Cortex of kidney (tissue), 1 donor: ENCODE data around the gene USP31.

Experiments used
- DNase-seq: peaks from one replicate; lab custom pipeline; 2025; lab: John Stamatoyannopoulos, UW

Gene USP31

DNA sequence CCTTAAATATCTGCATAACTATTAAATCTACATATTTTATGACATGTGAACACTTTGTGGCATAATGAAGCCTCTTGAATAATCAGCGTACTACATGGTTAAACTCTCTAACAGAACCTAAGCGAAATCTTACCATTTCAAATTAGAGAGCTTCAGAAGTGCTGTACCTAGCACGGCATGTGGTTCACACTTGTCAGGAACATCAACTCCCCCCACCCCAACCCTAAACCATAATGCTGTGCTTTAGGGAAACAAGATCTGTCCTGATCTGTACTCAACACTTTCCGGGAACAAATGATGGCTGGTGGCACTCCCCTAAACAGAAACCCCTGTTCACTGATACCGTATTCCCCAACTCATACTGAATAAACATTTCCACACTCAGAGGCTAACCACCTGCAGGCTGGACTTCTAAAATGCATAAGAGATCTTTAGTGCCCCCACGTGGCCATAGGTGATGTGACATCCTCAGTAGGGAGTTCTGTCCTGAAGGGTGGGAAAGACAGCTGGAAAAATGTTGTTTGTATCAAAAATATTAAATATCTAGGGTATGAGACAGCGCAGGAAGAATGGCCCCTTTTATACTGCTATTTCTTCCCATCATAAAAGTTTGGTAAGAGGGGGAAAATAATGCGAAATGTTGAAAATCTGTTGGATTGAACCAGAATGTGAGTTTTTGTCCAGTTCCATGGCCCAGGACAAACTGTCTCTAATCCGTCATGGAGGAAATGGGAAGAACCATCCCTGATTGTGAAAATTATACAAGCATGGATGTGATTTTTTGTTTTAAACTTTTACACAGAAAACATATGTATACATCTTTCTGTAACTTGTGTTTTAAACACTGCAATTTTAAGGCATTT lies 88.6 kb downstream of the USP31 start:
- no peak for DNase-seq

DNA sequence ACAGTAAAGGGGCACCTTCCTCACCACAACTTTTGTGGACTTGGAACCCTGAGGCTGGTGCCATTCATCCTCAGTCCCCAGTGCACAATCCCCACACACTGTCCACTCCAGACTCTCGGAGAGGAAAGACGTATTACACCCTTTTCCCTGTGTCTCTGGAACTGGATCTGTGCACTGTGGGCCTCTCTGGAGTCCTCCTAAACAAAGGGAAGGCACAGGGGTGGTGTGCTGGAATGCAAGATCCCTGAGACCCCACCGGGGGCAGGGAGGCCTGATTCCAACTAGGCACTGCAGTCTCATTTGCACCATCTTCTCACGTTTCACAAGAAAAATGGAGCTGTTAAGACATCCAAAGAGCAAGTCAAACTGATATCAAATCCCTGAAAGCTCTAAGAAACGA lies 89.8 kb downstream of the USP31 start:
- DNase-seq: no peak

DNA sequence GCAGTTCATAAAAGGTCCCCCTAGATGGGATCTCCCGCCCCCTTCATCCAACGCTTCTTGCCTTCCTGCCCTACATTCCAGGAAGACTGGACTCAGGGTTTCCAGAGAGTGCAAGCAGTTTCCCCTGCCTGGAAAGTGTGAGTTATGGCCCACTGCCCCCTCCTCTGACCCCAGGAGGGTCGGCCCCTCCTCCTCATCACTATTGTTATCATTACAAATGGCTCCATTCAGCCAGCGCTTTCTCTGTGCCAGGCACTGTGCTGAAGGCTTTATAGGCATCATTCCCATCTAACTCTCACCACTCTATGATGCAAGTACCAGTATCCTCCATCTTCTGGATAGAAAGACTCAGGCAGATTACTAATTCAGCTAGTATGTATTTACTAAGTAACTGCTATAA lies 90.7 kb downstream of the USP31 start:
- no peak for DNase-seq

DNA sequence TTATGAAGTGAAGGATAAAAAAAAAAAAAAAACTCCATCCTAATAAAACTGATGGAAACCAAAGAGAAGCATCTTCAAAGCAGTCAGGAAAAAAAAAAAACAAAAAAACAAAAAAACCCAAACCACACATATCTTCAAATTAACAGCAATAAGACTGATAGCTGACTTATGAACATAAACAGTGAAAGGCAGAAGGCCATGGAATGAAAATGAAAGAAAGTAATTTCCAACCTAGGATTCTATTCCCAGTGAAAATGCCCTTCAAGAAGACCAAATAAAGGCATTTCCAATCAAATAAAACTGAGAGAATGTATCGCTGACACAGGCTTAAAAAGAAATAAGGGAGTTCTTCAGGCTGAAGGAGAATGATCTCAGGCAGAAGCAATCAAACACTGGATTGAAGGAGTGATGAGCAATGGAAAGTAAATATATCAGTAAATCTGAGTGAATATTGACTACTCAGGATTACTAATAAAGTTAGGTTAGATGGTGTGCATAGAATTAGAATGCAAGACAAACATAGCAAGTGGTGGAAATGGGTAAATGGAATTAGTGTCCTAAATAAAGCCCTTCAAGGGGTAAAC lies 92.1 kb downstream of the USP31 start:
- no peak for DNase-seq

DNA sequence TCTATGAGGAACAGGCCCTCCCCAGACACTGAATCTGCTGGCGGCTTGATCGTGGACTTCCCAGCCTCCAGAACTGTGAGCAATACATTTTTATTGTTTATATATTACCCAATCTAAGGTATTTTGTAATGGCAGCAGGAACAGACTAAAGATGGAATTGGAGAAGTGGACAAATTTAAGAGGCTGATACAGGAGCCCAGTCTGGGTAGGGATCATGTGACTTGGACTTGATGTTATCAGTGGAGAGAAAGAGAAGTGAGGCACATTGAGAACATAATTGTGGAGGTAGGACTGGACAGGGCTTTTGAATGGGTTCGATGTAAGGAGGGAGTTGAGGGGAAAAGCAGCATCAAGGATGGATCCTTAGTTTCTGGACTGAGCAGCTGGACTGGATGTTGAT lies 93.8 kb downstream of the USP31 start:
- DNase-seq: no peak

DNA sequence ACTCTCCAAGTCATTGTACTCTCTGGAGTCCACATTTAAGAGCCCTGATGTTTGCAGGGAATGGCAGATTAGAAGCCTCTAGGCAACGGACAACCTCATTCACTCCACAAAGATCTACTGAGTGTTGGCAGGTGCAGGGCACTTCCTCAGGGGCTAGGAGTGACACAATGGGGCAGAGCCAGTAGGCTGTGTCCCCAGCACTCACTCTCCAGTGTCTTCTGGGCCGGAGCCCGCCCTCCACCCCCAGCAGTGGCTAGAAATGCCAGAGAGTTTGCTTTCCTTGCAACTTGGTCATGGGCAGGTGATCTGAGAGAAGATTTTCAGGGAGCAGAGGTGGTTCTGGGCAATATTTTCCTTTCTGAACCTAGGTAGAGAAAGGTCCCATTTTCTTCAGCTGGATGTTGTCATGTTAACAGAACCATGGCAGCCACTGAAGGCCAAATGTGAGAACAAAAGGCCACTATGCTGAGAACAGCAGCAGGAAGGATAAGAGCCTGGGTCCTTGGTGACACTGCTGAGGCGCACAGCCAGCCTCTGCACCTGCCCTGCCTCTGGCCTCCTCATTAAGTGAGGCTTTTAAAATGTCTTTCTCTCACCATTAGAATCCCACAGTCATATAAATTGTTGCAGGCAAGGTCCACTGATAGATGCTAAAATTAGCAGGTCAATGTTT lies 96.2 kb downstream of the USP31 start:
- DNase-seq: no peak

DNA sequence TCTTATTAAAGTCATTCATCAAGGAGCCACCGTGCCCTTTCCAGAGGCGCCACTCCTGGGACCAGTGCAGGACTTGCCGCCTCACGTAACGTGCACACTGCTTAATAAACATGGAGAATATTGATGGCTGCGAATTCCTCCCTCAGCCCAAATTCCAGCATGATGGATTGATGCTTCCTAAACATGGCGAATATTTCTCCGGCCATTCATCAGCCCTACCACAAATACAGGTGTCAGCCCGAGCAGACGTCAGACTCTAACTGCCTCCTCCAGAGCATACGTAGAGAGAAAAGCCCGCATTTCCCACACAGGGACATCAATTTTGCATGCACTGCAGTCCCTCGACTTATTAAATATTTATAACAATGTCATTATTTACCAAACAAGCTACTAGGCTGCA lies 97.0 kb downstream of the USP31 start:
- no peak for DNase-seq

DNA sequence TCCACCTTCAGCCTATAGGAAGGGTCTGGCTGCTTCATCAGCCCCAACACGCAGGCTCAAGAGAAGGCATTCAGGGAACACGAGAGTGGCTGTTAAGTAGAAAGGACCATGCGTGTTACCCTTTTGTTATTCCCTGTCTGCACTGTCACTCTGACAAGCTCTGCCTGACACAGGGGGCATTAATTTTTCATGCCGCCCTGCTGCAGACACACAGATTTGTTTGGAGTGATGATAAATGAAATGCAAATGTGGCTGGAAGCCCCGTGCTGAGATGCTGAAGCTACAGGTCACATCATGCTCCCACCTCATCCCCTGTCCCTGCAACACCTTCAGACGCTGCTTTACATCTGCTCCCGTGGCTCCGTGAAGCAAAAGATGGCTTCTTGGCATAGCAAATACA lies 97.7 kb downstream of the USP31 start:
- no peak for DNase-seq

DNA sequence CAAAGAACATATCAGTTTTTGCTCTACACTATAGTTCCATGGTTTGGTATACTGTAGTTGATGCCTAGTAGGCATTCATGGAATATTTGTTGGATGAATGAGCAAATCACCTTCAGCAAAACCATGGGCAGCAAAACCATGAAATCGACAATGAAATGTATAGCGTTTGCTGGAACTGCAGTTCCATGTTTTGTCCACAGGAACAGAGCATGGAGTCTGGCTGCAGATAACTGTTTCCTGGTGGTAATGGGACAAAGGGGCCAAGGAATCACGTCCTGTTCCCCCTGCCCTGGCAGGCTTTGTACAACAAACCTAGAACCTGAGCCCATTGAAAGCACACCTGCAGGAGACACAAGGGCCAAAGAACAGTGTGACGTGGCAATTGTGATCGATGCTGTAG lies 101.1 kb downstream of the USP31 start:
- no peak for DNase-seq

DNA sequence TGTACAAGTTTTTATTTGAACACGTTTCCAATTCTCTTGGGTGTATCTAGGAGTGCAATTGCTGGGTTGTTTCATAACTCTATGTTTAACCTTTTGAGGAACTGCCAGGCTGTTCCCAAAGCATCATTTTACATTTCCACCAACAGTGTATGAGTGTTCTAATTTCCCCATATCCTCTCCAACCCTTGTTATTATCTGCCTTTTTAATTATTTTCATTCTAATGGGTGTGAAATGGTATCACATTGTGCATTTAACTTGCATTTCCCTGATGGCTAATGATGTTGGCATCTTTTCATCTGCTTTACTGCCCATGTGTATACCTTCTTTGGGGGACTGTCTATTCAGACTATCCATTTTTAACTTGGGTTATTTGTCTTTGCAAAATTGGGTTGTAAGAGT lies 104.2 kb downstream of the USP31 start:
- no peak for DNase-seq

DNA sequence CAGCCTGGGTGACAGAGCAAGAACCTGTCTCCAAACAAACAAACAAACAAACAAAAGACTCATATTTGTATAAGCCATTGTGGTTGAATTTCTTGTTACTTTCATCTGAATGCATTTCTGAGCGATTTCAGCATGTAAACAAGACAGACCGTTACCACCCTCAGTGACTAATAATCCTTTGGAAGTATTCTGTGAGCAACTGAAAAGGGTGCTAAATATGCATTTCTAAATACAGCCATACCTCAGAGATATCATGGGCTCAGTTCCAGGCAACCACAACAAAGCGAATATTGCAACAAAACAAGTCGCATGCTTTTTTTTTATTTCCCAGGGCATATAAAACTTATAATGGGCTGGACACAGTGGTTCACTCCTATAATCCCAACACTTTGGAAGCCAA lies 109.0 kb downstream of the USP31 start:
- no peak for DNase-seq

DNA sequence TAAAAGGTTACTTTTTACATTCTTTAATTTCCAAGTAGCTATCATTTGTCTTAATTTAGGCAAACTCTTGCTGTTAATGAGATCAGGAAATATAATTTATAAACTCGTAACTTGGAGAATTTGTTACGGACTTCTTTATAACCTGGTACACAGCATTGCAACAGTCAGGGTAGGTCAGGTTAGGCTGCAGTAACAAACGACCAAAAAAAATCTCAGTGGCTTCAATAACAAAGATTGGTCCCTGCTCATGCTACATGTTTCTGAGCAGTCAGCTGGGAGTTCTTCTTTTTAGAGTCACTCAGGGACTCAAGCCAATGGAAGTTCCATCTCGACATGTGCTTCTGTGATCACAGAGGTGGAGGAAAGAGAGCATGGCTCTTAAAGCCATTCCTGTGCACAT lies 110.1 kb downstream of the USP31 start:
- DNase-seq: no peak

DNA sequence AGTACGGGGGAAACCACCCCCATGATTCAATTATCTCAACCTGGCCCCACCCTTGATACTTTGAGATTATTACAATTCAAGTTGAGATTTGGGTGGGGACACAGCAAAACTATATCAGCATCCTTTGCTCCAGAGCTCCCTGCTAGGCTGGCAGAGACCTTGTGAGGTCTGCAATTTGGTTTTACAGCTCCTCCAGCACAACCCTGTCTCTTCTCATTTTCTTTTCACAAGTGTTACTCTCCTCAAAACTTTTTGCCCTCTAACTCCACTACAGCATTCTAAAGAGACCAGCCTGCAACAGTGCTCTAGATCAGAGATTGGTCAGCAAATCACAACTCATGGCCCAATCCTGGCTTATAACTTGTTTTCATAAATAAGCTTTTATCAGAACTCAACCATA lies 114.0 kb downstream of the USP31 start:
- DNase-seq: no peak

DNA sequence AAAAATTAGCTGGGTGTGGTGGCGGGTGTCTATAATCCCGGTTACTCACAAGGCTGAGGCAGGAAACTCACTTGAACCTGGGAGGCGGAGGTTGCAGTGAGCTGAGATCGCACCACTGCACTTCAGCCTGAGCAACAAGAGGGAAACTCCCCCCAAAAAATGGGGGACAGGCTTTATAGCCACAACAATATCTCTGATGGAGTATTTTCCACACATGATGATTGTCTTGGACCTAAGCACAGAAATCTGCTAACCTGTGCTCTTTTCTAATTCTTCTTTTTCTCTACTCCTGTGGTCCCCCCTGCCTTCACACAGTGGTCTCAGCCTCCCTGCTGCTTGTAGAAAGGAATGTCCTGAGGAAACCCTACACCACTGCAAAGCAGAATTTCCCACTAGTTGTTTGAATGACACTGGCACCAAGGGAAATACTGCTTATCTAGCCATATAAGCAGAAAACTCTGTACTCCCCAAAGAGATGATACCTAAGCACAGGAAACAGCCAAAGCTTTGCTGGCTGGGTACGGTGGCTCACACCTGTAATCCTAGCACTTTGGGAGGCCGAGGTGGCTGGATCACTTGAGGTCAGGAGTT lies 117.6 kb downstream of the USP31 start:
- DNase-seq: no peak

DNA sequence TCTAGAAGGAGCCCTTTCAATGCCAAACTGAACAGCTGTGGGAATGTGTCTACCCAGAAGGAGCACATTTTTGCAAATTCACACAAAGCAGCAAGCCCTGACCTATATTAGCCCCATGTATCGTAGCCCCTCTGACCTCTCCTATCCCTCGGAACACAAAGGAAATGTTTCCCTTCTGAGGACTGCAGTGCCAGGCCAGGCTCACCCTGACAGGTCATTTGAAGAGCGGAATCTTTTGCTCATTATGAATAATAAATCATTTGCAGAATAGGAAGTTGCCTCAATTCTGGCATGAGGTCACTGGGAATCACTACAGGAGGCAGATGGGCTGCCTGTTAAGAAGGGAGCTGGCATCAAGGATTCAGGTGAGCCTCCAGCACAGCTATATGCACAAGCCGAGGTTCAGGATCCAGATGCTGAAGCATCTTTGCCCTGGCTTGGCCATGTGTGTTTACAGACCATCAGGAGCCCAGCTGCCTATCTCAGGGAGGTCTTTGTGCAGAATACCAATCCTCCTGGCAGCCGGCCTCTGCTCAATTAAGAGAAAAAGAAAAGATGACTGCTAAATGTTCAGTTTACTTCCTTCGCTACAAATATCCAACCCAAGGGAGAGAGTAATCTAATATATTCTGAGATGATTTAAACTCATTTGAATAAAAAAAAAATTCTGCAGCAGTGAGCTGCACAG lies 119.4 kb downstream of the USP31 start:
- DNase-seq: no peak

DNA sequence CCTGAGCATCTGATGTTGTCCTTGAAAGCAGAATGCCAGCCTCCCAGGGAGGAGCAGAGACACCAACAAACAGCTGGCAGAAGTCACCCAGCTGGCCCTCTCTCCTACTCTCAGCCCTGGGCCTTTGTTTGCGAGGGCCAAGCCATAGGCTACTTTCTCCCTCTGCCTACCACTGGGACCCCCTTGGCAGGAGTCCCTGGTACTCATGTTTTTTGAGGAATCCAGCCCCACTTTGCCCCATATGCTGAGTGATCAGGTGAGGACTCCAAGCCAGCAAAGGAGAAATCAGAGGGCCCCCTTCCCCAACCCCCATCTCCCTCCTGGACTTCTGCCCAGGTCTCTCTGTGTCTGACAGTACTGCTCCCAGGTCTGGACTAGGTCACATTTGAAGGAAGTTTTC lies 121.9 kb downstream of the USP31 start:
- DNase-seq: no peak

DNA sequence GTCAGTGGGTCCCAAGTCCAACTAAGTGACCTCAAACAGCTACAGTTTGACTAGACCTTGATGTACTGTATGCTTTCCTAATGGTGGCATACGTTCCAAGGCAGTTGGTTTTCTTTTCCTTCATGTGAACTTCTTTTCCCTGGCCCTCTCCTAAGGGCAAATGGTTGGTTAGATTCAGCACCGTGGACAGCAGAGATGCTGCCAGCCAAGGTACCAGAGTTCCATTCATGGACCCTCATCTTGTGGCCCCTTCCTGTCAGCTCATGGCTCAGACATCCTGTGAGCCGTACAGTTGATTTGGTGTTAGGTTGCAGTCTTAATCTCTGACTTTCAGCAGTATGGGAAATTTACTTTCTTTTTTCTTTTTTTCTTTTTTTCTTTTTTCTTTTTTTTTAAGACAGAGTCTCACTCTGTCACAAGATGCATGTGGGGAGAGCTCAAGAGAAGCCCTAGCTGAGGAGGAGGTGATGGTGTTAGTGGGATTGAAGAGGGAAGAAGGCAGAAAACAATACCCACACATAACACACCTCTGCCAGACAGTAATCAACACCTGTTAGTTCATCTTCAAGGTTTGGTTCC lies 122.4 kb downstream of the USP31 start:
- no peak for DNase-seq

DNA sequence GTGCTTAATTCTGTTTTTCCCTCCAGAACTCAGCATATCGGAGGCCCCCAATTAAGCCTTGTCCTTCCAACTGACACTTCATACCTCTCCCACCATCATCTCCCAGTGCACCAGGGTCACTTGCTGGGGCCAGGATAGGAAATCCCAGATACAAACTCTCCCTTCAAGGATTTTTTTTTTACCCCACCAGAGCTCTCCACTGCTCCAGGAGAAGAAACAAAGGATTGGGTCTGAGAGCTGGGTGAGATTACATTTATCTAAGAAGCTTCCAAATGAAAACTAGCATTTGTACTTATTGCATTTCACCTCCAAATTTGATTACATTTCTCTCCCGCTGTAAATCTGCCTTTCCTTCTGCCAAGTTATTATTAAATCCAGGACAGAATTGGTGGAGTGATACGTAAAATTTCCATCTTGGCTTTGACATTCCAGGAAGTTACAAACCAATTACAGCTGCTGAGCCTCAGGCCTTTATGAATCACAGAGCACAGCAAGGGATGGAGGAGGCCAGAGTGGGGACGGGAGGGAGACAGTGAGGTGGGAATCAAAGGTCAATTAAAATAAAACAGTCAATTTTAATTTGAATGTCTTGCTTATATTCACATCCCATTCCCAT lies 123.5 kb downstream of the USP31 start:
- no peak for DNase-seq

DNA sequence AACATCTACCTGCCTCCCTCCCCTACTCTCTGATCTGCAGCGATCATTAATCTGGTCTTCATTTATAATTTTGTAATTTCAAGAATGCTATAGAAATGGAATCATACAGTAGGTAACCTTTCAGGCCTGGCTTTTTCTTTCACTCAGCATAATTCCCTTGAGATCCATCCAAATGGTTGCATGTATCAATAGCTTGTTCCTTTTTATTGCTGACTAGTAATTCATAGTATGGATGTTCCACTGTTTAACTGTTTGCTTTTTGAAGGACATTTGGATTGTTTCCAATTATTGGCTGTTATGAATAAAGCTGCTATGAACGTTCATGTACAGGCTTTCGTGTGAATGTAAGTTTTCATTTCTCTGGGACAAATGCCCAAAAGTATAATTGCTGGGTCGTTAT lies 125.2 kb downstream of the USP31 start:
- no peak for DNase-seq

DNA sequence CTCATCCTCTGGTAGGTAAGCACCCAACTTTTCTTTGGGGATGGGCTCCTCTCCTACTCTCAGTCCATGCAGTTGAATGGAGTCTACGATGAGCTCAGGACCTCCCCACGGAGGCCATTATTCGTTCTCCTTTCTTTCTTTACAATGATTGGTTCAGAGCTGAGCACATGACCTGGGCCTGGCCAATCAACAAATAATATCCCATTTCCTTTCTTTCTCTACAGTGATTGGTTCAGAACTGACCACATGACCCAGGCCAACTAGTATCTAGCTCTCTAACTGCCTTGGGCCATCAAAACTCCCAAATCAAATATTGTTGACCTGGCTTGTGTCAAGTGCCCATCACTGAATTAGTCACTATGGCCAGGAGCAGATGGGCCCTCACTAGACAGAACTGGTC lies 129.2 kb downstream of the USP31 start:
- no peak for DNase-seq

DNA sequence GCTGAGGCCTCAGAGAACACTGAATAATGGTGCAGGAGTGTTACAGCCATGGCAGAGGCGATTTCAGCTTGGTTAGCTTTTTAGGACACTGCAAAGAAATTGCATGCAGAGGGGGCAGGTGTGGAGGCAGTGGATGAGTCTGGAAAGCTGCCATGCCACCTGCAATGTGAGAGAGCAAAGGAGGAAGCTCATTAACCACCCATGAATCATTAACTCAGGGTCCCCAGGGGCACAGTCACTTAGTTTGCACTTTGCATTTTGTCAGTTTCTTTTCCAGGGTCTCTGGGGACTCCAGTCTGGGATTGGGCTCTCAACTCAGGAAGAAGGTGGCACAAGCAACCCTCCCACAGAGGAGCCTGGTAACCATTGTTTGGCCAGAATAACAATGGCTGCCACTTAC lies 132.9 kb downstream of the USP31 start:
- DNase-seq: no peak

DNA sequence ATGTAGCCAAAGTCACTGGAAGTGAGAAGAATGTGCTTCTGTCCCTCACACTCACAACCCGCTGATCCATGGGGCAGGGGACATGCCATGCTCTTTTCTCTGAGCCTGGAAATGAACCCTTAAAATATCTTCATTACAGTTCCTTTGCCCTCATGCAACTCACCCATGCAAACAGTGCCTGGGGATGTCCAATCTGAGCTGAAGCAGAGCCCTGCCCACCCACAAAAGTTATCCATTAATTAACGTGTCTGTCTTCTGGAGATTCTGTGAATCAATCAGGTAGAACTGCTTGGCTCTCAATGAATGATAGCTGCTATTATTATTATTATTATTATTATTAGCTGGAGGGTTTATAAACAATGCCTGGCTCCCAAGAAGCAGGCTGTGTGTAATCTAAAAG lies 133.7 kb downstream of the USP31 start:
- DNase-seq: no peak
